ENCODE results near the gene WAPL. TPM values are rescaled to one million over a fixed set of nuclear protein-coding genes. Genes with fewer than 3 reads are reported as not detected.
"Not testable (repeated sequence)": the region's sequence is repeated elsewhere in the genome, so short reads cannot be mapped to it uniquely, and the experiment has no call there.

WAPL gene
- polyA plus RNA-seq, 1 donor from 2014 or later: 30.6 TPM

- Histone ChIP-seq H3K9me2 (ENCODE audit: insufficient read depth, low read length) (no peaks in the 10 kb centered on the region), H3K9ac (ENCODE audit: low read length) (no peak overlapping the region), H4K20me1 (ENCODE audit: insufficient read depth) (no peaks in the 10 kb centered on the region), H3K79me2 (replicated peaks; ENCODE audit: insufficient read depth, low read length) (no peaks in the 10 kb centered on the region), H3K27ac (ENCODE audit: low read length) (no peak overlapping the region), H3K4me3 (ENCODE audit: low read length) (no peak overlapping the region), H3K9me3 (ENCODE audit: low read length) (no peaks in the 10 kb centered on the region), H3K27me3 (ENCODE audit: insufficient read depth, low read depth, low read length) (no peaks in the 10 kb centered on the region), H3K36me3 (ENCODE audit: insufficient read depth, low read length) (no peaks in the 10 kb centered on the region), H3K4me2 (ENCODE audit: low read length) (no peak overlapping the region), H3F3A (ENCODE audit: insufficient read depth, low read length, poor library complexity, severe bottlenecking) (no peaks in the 10 kb centered on the region), H2AFZ (ENCODE audit: low read depth, low read length) (no peak overlapping the region)
- no peak for TF ChIP-seq SMC3 (conservative IDR thresholded peaks at IDR 0.05; ENCODE audit: poor library complexity)
Observed at GRCh38 chr10:86545101-86545500, 23.5 kb upstream of the WAPL start.

DNA sequence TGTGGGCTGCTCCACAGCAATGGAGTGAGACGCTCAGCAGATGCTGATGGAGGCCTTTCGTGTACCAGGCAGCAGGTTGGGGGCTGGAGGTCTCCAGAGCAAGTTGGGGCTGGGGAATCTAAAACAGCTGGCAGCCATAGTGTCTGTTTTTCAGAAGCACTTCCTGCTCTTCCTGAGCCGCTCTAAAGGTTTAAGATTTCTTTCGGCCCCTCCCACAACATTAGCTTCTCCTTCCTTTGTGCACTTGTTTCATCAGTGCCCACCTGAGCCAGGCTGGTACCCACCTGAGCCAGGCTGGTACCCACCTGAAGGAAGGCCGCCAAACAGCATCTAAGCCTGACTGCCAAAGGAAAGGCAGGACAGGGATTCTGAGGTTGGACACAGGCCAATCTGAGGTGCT is 18.4 kb upstream of the WAPL start:
- Histone ChIP-seq H3K79me2 (replicated peaks; ENCODE audit: insufficient read depth, low read length) (no peaks in the 10 kb centered on the region), H3K27ac (ENCODE audit: low read length) (no peak overlapping the region), H3K9me3 (ENCODE audit: low read length) (peaks cover 3% of the 10 kb centered on the region), H3K4me3 (ENCODE audit: low read length) (no peak overlapping the region), H4K20me1 (ENCODE audit: insufficient read depth) (no peaks in the 10 kb centered on the region), H2AFZ (ENCODE audit: low read depth, low read length) (no peak overlapping the region), H3K9me2 (ENCODE audit: insufficient read depth, low read length) (no peaks in the 10 kb centered on the region), H3K4me2 (ENCODE audit: low read length) (no peak overlapping the region), H3F3A (ENCODE audit: insufficient read depth, low read length, poor library complexity, severe bottlenecking) (no peaks in the 10 kb centered on the region), H3K36me3 (ENCODE audit: insufficient read depth, low read length) (no peaks in the 10 kb centered on the region), H3K9ac (ENCODE audit: low read length) (no peak overlapping the region), H3K27me3 (ENCODE audit: insufficient read depth, low read depth, low read length) (peaks cover 17% of the 10 kb centered on the region)
- TF ChIP-seq EZH2 (IDR thresholded peaks at IDR 0.05; ENCODE audit: borderline replicate concordance, insufficient read depth, low read length, poor library complexity, severe bottlenecking): no peak
- TF ChIP-seq MXI1 (conservative IDR thresholded peaks at IDR 0.05; ENCODE audit: poor library complexity, severe bottlenecking): no peak
- no peak for TF ChIP-seq SMC3 (conservative IDR thresholded peaks at IDR 0.05; ENCODE audit: poor library complexity)
- TF ChIP-seq RAD21 (conservative IDR thresholded peaks at IDR 0.05): no peak
- TF ChIP-seq EP300 (conservative IDR thresholded peaks at IDR 0.05; ENCODE audit: poor library complexity, severe bottlenecking): no peak
- TF ChIP-seq REST (IDR thresholded peaks at IDR 0.05; ENCODE audit: borderline replicate concordance): no peak

GRCh38 chr10:86538547-86538946 is 17.0 kb upstream of the WAPL start:
- no peak overlapping the region for H3K9ac ChIP-seq (ENCODE audit: low read length)
- TF ChIP-seq POLR2AphosphoS5 (IDR thresholded peaks at IDR 0.05) (no peak), RAD21 (conservative IDR thresholded peaks at IDR 0.05) (no peak), REST (IDR thresholded peaks at IDR 0.05; ENCODE audit: borderline replicate concordance) (no peak), MXI1 (conservative IDR thresholded peaks at IDR 0.05; ENCODE audit: poor library complexity, severe bottlenecking) (no peak), EZH2 (IDR thresholded peaks at IDR 0.05; ENCODE audit: borderline replicate concordance, insufficient read depth, low read length, poor library complexity, severe bottlenecking) (no peak), TAF1 (IDR thresholded peaks at IDR 0.05; ENCODE audit: low read depth) (no peak), EP300 (conservative IDR thresholded peaks at IDR 0.05; ENCODE audit: poor library complexity, severe bottlenecking) (no peak), SMC3 (conservative IDR thresholded peaks at IDR 0.05; ENCODE audit: poor library complexity) (no peak)
- TF ChIP-seq, protein P1, sequence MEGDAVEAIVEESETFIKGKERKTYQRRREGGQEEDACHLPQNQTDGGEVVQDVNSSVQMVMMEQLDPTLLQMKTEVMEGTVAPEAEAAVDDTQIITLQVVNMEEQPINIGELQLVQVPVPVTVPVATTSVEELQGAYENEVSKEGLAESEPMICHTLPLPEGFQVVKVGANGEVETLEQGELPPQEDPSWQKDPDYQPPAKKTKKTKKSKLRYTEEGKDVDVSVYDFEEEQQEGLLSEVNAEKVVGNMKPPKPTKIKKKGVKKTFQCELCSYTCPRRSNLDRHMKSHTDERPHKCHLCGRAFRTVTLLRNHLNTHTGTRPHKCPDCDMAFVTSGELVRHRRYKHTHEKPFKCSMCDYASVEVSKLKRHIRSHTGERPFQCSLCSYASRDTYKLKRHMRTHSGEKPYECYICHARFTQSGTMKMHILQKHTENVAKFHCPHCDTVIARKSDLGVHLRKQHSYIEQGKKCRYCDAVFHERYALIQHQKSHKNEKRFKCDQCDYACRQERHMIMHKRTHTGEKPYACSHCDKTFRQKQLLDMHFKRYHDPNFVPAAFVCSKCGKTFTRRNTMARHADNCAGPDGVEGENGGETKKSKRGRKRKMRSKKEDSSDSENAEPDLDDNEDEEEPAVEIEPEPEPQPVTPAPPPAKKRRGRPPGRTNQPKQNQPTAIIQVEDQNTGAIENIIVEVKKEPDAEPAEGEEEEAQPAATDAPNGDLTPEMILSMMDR (IDR thresholded peaks at IDR 0.05; ENCODE audit: poor library complexity, severe bottlenecking): no peak
- H3K79me2 ChIP-seq (replicated peaks; ENCODE audit: insufficient read depth, low read length): no peaks in the 10 kb centered on the region
- H3K36me3 ChIP-seq (ENCODE audit: insufficient read depth, low read length): no peaks in the 10 kb centered on the region
- H3K4me3 ChIP-seq (ENCODE audit: low read length): no peak overlapping the region
- no peak overlapping the region for H3K27ac ChIP-seq (ENCODE audit: low read length)
- H3K9me2 ChIP-seq (ENCODE audit: insufficient read depth, low read length): no peaks in the 10 kb centered on the region
- no peaks in the 10 kb centered on the region for H3F3A ChIP-seq (ENCODE audit: insufficient read depth, low read length, poor library complexity, severe bottlenecking)
- peaks cover 18% of the 10 kb centered on the region for H3K27me3 ChIP-seq (ENCODE audit: insufficient read depth, low read depth, low read length)
- H3K9me3 ChIP-seq (ENCODE audit: low read length): peaks cover 3% of the 10 kb centered on the region
- H3K4me2 ChIP-seq (ENCODE audit: low read length): no peak overlapping the region
- H2AFZ ChIP-seq (ENCODE audit: low read depth, low read length): no peak overlapping the region
- H4K20me1 ChIP-seq (ENCODE audit: insufficient read depth): no peaks in the 10 kb centered on the region

DNA sequence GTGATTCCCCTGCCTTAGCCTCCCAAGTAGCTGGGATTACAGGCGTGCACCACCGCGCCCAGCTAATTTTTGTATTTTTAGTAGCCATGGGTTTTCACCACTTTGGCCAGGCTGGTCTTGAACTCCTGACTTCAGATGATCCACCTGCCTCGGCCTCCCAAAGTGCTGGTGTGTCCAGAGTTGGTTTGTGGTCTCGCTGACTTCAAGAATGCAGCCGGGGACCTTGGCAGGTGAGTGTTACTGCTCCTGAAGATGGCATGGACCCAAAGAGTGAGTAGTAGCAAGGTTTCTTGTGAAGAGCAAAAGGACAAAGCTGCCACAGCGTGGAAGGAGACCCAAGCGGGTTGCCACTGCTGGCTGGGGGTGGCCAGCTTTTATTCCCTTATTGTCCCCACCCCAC is 16.4 kb upstream of the WAPL start:
- not testable (repeated sequence) for H3K4me2 ChIP-seq (ENCODE audit: low read length); H3K9me3 ChIP-seq (ENCODE audit: low read length); H3K27ac ChIP-seq (ENCODE audit: low read length); H4K20me1 ChIP-seq (ENCODE audit: insufficient read depth); H3K36me3 ChIP-seq (ENCODE audit: insufficient read depth, low read length); H3K9ac ChIP-seq (ENCODE audit: low read length); H3K9me2 ChIP-seq (ENCODE audit: insufficient read depth, low read length); H3K79me2 ChIP-seq (replicated peaks; ENCODE audit: insufficient read depth, low read length); H2AFZ ChIP-seq (ENCODE audit: low read depth, low read length); H3K4me3 ChIP-seq (ENCODE audit: low read length); H3F3A ChIP-seq (ENCODE audit: insufficient read depth, low read length, poor library complexity, severe bottlenecking)
- H3K27me3 ChIP-seq (ENCODE audit: insufficient read depth, low read depth, low read length): peaks cover 18% of the 10 kb centered on the region

All from neural cell (in vitro differentiated cells).